ENCODE data around the gene RBKS. TPM values are rescaled to one million over a fixed set of nuclear protein-coding genes. Genes with fewer than 3 reads are reported as not detected.

Gene RBKS
- total and polyA plus RNA-seq, 12 donors, result 0.88 to 9.1 (median 5.0) TPM

- Histone ChIP-seq H3K27me3 (no peaks in the 10 kb centered on the region), H3K36me3 (no peaks in the 10 kb centered on the region), H3K27ac (peak overlapping the region in 2 of 10 donors; percentile 11 to 22), H3K4me3 (no peak overlapping the region), H3K4me1 (peaks cover 0 to 16% (median 0%) of the 10 kb centered on the region in 9 donors), H3K9me3 (no peaks in the 10 kb centered on the region)
- intact Hi-C loops (cut with DNase I), result no loop called here
- WGBS, 2 donors, result 42 to 43% methylated on average over 4 of the region's 4 CpGs
- DNase-seq, result no peak
- no peak for TF ChIP-seq CTCF (IDR thresholded peaks at IDR 0.05)
- peak in 2 of 8 donors; percentile 24 to 42 for ATAC-seq
Observed at GRCh38 chr2:27844821-27845255, 45.3 kb downstream of the RBKS start.

GRCh38 chr2:27843992-27844391 is 46.2 kb downstream of the RBKS start:
- no peak for TF ChIP-seq CTCF (IDR thresholded peaks at IDR 0.05)
- Histone ChIP-seq H3K36me3 (no peaks in the 10 kb centered on the region), H3K4me1 (peaks cover 0 to 16% (median 0%) of the 10 kb centered on the region in 9 donors), H3K9me3 (no peaks in the 10 kb centered on the region), H3K4me3 (no peak overlapping the region), H3K27ac (no peak overlapping the region), H3K27me3 (no peaks in the 10 kb centered on the region)
- 97 to 98% methylated on average over 7 of the region's 7 CpGs for WGBS, 2 donors
- intact Hi-C loops (cut with DNase I), result no loop called here
- ATAC-seq (no peak), DNase-seq (no peak)

GRCh38 chr2:27842894-27843293 is 47.3 kb downstream of the RBKS start:
- DNase-seq (no peak), ATAC-seq (peak in 2 of 8 donors; percentile 55 to 66)
- intact Hi-C loops (cut with DNase I), result no loop called here
- Histone ChIP-seq H3K27ac (peak overlapping the region in 3 of 10 donors; percentile 23 to 40 (median 36)), H3K27me3 (no peaks in the 10 kb centered on the region), H3K9me3 (no peaks in the 10 kb centered on the region), H3K4me3 (no peak overlapping the region), H3K4me1 (peaks cover 0 to 16% (median 0%) of the 10 kb centered on the region in 9 donors), H3K36me3 (no peaks in the 10 kb centered on the region)
- TF ChIP-seq CTCF (IDR thresholded peaks at IDR 0.05), result no peak
- 53 to 70% methylated on average over 5 of the region's 5 CpGs for WGBS, 2 donors

- Histone ChIP-seq H3K27ac (no peak overlapping the region), H3K4me3 (no peak overlapping the region), H3K9me3 (no peaks in the 10 kb centered on the region), H3K36me3 (no peaks in the 10 kb centered on the region), H3K4me1 (peaks cover 0 to 6% (median 0%) of the 10 kb centered on the region in 9 donors), H3K27me3 (no peaks in the 10 kb centered on the region)
- DNase-seq (no peak), ATAC-seq (no peak)
- WGBS, 2 donors, result 70 to 74% methylated on average over 3 of the region's 3 CpGs
- TF ChIP-seq CTCF (IDR thresholded peaks at IDR 0.05), result no peak
- intact Hi-C loops (cut with DNase I), result no loop called here
Observed at GRCh38 chr2:27839022-27839618, 51.1 kb downstream of the RBKS start.

Data from heart right ventricle (tissue), 16 donors.